SJCRH30 (cell line): Measurements from ENCODE around the gene COG4. TPM values are rescaled to one million over a fixed set of nuclear protein-coding genes. Genes with fewer than 3 reads are reported as not detected.
A peak's percentile ranks its signal among the peaks of the same experiment; 100 is the strongest.

Source experiments
- DNase-seq, 2 experiments: peaks; one replicate each; pipeline ENCODE4 v3.0.0-alpha.2; 2015 to 2020
- H3K27ac ChIP-seq: fragments of 250-450 bp; sonication (Bioruptor Pico); 2 replicates; pipeline ENCODE4 v1.5.1; 2020; ENCODE audit warnings: mild to moderate bottlenecking, moderate library complexity
- H3K27me3 ChIP-seq: fragments of 250-450 bp; sonication (Bioruptor Pico); 2 replicates; pipeline ENCODE4 v1.5.1; 2020; ENCODE audit warnings: mild to moderate bottlenecking, moderate library complexity
- H3K36me3 ChIP-seq: fragments of 250-450 bp; sonication (Bioruptor Pico); 2 replicates; pipeline ENCODE4 v1.5.1; 2020; ENCODE audit warnings: mild to moderate bottlenecking, moderate library complexity
- H3K4me1 ChIP-seq: fragments of 250-450 bp; sonication (Bioruptor Pico); 2 replicates; pipeline ENCODE4 v1.5.1; 2020; ENCODE audit warnings: mild to moderate bottlenecking, moderate library complexity
- H3K4me3 ChIP-seq: fragments of 250-450 bp; sonication (Bioruptor Pico); 2 replicates; pipeline ENCODE4 v1.5.1; 2020; ENCODE audit warnings: mild to moderate bottlenecking, moderate library complexity
- H3K9me3 ChIP-seq: fragments of 250-450 bp; sonication (Bioruptor Pico); replicated peaks from 2 replicates; pipeline ENCODE4 v1.5.1; 2020; ENCODE audit warnings: mild to moderate bottlenecking, moderate library complexity
- total RNA-seq: library from RNA; depleted of rRNA; stranded (reverse); fragments of >200 nt; shearing (Covaris generic); gene quantifications from 2 replicates; pipeline ENCODE4 v1.2.3, GENCODE V29; 2014

Gene COG4
- total RNA-seq, 1 experiment from 2014 or later, result 26.4 TPM

DNA sequence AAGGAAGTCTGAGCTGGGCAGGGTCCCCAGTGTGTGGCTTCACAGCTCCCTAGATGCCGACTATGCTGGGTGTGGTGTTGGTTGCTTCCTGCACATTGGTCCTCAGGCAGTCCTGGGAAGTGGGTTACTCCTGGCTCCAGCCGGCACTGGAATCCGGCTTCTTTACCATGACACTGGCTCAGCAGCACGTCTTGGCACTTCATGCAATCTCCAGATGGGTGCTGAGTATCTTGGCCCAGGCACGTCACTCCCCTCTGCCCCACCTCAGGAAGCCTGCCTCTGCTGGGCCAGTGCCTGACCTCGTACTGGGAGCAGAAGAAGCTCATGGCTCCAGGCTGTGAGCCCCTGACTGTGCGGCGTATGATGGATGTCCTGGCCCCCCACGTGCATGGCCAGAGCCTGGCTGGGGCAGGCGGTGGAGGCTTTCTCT lies 44.4 kb downstream of the COG4 start:
- H3K9me3 ChIP-seq, result no peaks in the 10 kb centered on the region
- H3K27ac ChIP-seq, result no peak overlapping the region
- no peak overlapping the region for H3K4me3 ChIP-seq
- DNase-seq, result no peak
- no peaks in the 10 kb centered on the region for H3K36me3 ChIP-seq
- no peaks in the 10 kb centered on the region for H3K27me3 ChIP-seq
- peaks cover 6% of the 10 kb centered on the region; the same call in 1 of the 2 replicates for H3K4me1 ChIP-seq

DNA sequence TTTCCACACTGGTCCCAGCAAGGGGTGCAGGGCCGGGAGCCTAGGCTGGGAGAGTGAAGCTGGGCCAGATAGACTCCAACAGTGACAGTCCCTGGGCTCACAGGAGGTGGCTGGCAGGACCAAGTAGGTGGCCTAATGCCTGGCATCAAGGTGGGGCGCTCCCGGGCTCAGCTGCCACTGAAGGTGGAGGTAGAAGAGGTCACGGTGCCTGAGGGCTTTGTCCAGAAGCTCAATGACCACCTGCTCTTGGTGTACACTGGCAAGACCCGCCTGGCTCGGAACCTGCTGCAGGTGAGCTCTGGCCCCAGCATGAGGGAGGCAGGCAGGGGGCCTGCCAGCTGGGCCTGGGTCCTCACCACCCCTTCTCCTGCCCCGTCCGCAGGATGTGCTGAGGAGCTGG lies 45.2 kb downstream of the COG4 start:
- H3K27ac ChIP-seq, result no peak overlapping the region
- H3K9me3 ChIP-seq, result no peaks in the 10 kb centered on the region
- DNase-seq, result no peak
- H3K4me3 ChIP-seq, result no peak overlapping the region
- no peaks in the 10 kb centered on the region for H3K36me3 ChIP-seq
- H3K27me3 ChIP-seq, result no peaks in the 10 kb centered on the region
- H3K4me1 ChIP-seq, result peaks cover 6% of the 10 kb centered on the region; the same call in 1 of the 2 replicates

DNA sequence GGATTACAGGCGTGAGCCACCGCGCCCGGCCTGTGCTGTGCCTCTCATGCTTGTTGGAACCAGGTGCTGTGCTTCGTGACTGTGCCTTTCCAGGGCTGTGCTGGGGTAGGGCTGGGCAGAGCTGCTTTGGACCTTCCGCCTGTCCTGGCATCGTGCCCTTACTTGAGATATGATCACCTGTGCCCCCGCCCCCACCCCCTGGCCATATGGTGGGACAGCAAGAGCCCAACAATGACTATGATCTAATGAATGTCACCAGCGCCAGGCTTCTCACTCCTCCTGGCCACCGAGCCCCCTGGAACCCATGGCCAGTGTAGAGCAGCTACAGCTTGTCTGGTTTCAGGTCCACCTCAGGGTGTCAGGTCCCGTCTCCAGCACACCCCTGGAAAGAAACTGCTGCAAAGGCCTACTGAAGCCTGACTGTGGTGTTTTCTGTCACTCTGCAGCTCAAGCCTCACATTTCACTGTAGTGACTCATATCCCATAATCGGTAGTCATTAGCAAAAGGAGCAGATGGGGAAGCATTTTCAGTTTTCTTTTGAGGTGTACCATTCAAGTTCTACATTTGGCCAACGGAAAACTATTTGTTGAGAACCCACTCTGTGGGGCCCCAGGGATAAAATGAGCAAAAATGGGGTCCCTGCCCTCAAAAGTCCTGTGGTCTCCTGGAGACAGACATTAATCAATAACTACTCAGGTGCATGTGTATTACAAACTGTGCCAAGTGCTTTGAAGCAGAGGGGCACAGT lies 46.9 kb downstream of the COG4 start:
- Histone ChIP-seq H3K4me3 (no peak overlapping the region), H3K4me1 (peaks cover 6% of the 10 kb centered on the region; the same call in 1 of the 2 replicates), H3K36me3 (no peaks in the 10 kb centered on the region), H3K27me3 (no peaks in the 10 kb centered on the region), H3K9me3 (no peaks in the 10 kb centered on the region), H3K27ac (no peak overlapping the region)
- peak in 1 of 2 experiments; percentile 14 for DNase-seq

DNA sequence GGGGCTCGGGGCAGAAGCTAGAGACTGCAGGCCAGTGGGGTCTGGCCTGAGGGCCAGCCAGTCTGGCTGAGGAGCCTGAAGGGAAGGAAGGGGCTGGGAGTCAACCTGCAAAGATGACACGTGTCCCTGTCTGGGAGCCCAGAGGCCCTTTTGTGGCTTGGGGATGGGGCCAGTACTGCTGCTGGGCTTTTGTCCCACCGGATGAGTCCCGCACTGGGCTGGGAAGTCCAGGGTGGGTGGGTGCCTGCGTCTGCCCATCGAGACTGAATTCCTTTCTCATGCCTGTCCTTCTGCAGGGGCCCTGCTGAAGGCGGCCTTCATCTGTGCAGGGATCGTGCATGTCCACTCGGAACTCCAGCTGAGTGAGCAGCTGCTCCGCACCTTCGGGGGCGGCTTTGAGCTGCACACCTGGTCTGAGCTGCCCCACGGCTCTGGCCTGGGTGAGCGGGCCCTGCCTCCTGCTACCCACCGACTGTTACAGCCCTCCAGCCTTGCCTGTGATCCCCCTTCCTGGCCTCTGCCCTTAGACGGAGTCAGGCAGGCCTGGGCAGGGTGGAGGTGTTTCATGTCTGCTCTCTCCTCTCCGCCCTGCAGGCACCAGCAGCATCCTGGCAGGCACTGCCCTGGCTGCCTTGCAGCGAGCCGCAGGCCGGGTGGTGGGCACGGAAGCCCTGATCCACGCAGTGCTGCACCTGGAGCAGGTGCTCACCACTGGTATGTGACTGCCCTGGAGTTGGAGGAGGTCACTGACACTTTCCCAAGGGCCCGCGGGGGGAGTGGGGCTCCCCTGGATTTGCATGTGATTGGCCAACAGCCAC lies 48.1 kb downstream of the COG4 start:
- no peak for DNase-seq
- Histone ChIP-seq H3K9me3 (no peaks in the 10 kb centered on the region), H3K27me3 (no peaks in the 10 kb centered on the region), H3K4me3 (no peak overlapping the region), H3K36me3 (no peaks in the 10 kb centered on the region), H3K27ac (no peak overlapping the region), H3K4me1 (peaks cover 6% of the 10 kb centered on the region; the same call in 1 of the 2 replicates)

DNA sequence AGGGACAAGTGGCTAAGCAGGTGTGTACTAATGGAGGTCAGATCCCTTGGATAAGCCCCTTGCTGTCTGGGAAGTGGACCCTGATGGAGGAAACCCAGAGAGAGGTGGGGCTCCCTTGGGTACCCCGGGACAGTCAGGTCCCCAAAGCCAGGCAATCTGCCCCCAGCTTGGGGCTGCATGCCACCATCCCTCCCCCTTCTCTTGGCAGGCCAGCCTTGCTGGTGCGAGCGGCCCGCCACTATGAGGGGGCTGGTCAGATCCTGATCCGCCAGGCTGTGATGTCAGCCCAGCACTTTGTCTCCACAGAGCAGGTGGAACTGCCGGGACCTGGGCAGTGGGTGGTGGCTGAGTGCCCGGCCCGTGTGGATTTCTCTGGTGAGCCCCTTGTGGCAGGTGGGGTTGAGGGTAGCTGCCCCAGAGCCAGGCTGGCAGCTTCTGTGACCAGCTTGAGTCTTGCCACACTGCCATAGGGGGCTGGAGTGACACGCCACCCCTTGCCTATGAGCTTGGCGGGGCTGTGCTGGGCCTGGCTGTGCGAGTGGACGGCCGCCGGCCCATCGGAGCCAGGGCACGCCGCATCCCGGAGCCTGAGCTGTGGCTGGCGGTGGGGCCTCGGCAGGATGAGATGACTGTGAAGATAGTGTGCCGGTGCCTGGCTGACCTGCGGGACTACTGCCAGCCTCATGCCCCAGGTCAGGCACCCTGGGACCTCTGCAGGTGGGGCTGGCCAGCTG lies 48.9 kb downstream of the COG4 start:
- H3K9me3 ChIP-seq, result no peaks in the 10 kb centered on the region
- no peak for DNase-seq

DNA sequence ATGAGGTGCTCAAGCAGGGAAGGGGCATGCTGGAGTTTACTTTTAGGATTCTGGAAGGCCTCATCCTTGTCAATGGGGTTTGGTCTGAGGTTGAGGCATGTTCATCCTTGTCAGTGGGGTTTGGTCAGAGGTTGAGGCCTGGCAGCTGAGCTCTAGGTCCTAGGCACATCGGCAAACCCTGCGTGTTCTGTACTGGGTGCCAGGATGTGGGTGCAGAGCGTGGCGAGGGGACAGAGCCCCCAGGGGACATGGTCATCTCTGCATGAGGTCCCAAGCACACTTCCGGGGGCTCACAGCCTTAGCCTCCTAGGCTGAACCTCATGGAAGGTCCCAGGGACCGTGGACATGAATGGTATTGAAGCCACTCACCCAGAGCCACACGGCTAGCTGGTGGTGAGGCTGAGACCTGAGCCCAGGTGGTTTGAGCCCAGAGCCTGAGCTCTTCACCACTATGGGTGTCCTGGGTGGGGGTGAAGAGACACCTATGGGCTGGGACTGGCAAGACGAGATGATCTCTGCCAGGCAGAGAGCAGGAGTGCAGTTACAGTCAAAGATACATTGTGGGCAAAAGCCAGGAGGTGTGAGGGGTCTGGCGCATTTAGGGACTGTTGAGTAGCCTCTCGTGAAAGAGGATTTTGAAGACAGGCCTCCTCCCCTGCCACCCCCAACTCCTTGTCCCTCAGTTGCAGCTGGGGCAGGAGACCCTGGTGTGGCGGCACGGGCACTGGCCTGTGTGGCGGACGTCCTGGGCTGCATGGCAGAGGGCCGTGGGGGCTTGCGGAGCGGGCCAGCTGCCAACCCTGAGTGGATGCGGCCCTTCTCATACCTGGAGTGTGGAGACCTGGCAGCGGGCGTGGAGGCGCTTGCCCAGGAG lies 49.7 kb downstream of the COG4 start:
- no peak for DNase-seq
- Histone ChIP-seq H3K4me3 (no peak overlapping the region), H3K4me1 (peaks cover 6% of the 10 kb centered on the region; the same call in 1 of the 2 replicates), H3K27ac (no peak overlapping the region), H3K36me3 (no peaks in the 10 kb centered on the region), H3K9me3 (no peaks in the 10 kb centered on the region), H3K27me3 (no peaks in the 10 kb centered on the region)

More for the DNA sequence above, 48.9 kb downstream of the COG4 start:
- H3K27ac ChIP-seq, result no peak overlapping the region
- H3K4me3 ChIP-seq, result no peak overlapping the region
- H3K27me3 ChIP-seq, result no peaks in the 10 kb centered on the region
- H3K36me3 ChIP-seq, result no peaks in the 10 kb centered on the region
- H3K4me1 ChIP-seq, result peaks cover 6% of the 10 kb centered on the region; the same call in 1 of the 2 replicates

DNA sequence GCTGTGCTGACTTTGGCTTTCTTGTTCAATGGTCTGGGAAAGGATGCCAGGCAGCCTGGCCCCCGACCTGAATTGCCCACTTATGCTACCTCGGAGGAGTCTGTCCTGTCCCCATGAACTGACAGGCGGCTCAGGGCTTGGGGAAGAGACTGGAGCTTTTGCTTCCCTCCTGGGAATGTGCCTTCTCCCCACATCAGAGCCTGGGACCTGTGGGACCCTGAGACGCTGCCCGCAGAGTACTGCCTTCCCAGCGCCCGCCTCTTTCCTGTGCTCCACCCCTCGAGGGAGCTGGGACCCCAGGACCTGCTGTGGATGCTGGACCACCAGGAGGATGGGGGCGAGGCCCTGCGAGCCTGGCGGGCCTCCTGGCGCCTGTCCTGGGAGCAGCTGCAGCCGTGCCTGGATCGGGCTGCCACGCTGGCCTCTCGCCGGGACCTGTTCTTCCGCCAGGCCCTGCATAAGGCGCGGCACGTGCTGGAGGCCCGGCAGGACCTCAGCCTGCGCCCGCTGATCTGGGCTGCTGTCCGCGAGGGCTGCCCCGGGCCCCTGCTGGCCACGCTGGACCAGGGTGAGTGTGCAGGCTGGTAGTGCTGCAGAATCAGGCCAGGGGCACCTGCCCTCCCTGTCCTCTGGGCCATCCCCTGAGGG lies 50.4 kb downstream of the COG4 start:
- no peak overlapping the region for H3K4me3 ChIP-seq
- no peaks in the 10 kb centered on the region for H3K9me3 ChIP-seq
- H3K36me3 ChIP-seq, result no peaks in the 10 kb centered on the region
- no peak for DNase-seq
- no peak overlapping the region for H3K27ac ChIP-seq
- H3K4me1 ChIP-seq, result peaks cover 6% of the 10 kb centered on the region; the same call in 1 of the 2 replicates
- H3K27me3 ChIP-seq, result no peaks in the 10 kb centered on the region

DNA sequence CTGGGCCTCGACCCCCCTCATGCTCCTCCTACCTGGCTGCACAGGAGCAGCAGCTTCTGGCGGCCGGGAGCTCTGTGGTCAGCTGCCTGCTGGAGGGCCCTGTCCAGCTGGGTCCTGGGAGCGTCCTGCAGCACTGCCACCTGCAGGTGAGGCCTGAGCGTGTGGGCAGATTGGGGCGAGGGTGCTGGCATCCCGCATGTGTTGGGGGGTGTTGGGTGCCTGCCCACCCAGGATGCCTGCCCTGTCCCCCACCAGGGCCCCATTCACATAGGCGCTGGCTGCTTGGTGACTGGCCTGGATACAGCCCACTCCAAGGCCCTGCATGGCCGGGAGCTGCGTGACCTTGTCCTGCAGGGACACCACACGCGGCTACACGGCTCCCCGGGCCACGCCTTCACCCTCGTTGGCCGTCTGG lies 52.4 kb downstream of the COG4 start:
- Histone ChIP-seq H3K4me3 (no peak overlapping the region), H3K4me1 (no peaks in the 10 kb centered on the region), H3K27me3 (no peaks in the 10 kb centered on the region), H3K36me3 (no peaks in the 10 kb centered on the region), H3K27ac (no peak overlapping the region), H3K9me3 (no peaks in the 10 kb centered on the region)
- DNase-seq, result peak; percentile 24 to 25

DNA sequence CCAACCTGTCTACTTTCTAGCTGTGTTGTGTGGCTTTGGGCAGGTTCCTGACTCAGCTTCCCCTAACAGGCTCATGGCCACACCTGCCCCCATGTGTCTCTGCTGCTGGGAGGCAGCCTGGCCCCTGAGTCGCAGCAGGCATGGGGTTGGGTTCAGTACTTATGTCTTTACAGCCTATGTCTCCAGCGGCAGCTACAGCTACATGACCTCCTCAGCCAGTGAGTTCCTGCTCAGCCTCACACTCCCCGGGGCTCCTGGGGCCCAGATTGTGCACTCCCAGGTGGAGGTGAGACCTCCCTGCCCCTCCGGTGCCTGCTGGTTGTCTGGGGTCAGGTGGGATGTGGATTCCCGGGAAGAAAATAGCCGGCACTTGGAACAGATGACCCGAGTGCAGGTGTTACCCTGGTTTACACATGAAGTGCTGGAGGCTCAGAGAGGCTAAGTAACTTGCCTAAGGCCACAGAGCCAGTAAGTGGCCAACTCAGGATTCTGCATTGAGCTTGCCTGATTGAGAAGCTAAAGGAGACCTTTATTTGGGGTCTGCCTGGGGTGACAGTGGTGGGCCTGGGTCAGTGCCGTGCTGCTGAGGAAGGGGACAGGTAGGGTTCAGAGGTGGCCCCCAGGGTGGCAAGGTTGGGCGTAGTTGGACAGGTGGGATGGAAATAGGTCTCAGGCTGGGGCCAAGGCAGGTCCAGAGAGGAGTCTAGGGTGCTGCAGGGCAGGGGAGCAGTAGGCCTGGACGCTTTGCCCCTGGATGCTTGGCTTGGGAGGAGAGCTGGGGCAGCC lies 53.0 kb downstream of the COG4 start:
- no peak overlapping the region for H3K27ac ChIP-seq
- no peak for DNase-seq
- H3K9me3 ChIP-seq, result no peaks in the 10 kb centered on the region
- H3K4me3 ChIP-seq, result no peak overlapping the region
- no peaks in the 10 kb centered on the region for H3K4me1 ChIP-seq
- H3K27me3 ChIP-seq, result no peaks in the 10 kb centered on the region
- H3K36me3 ChIP-seq, result no peaks in the 10 kb centered on the region

DNA sequence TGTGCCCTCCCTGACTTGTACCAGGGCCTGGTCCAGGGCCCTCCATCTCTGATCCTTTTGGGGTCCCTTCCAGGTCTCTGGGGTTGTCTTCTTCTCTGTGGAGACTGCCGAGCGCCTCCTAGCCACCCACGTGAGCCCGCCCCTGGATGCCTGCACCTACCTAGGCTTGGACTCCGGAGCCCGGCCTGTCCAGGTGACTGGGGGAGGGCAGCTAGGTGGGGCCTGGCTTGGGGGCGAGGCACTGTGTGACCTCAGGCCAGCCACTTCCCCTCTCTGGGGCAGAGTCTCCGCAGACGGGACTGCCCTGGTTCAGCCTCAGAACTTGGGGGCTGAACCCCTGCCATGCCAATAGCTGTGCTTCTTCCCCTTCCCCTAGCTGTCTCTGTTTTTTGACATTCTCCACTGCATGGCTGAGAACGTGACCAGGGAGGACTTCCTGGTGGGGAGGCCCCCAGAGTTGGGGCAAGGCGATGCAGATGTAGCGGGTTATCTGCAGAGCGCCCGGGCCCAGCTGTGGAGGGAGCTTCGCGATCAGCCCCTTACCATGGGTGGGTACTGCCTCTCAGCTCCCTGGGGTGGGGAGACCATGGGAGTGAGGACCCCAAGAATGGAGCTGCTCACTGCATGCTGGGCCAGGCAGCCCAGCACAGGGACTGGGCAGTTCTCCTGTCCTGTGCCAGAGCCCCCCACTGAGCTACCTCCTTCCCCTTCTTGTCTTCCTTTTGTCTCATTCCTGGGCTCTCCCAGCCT lies 54.4 kb downstream of the COG4 start:
- no peak for DNase-seq
- Histone ChIP-seq H3K4me3 (no peak overlapping the region), H3K4me1 (no peaks in the 10 kb centered on the region), H3K27me3 (no peaks in the 10 kb centered on the region), H3K27ac (no peak overlapping the region), H3K36me3 (no peaks in the 10 kb centered on the region), H3K9me3 (no peaks in the 10 kb centered on the region)

DNA sequence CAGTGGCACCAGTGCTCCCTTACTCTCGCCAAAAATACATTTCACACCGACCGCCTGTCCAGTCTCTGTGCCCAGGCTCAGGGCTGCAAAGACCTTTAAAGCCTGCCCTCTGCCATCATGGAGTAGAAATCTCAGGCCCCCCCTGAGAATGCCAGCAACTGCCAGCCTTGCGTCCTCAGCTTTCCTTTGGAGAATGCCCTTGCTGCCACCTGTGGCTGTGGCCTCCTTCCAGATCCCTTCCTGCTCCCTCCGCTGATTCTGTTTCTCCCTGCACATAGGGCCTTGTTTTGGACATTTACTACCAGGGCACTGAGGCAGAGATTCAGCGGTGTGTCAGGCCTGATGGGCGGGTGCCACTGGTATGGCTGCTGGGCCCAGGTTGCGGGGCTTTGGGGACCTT lies 55.7 kb downstream of the COG4 start:
- no peak overlapping the region for H3K4me3 ChIP-seq
- H3K9me3 ChIP-seq, result no peaks in the 10 kb centered on the region
- H3K27ac ChIP-seq, result no peak overlapping the region
- no peaks in the 10 kb centered on the region for H3K36me3 ChIP-seq
- no peaks in the 10 kb centered on the region for H3K27me3 ChIP-seq
- no peaks in the 10 kb centered on the region for H3K4me1 ChIP-seq
- no peak for DNase-seq

DNA sequence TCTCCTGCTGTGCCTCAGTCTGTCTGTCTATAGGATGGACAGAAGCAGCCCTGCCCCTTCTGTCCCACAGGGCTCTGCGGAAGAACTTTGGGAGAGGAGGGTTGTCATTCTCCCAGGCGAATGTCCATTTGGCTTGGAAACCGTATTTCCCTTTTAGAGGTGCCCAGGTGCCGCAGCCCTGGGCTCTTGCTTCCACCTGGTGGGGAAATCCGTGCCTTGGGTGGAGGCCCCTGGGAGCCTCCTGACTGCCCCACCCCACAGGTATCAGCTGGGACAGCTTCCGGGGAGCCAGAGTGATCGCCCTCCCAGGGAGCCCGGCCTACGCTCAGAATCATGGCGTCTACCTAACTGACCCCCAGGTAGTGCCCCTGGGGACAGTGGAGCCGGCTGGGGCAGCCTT lies 56.2 kb downstream of the COG4 start:
- no peaks in the 10 kb centered on the region for H3K27me3 ChIP-seq
- H3K4me1 ChIP-seq, result no peaks in the 10 kb centered on the region
- H3K4me3 ChIP-seq, result no peak overlapping the region
- H3K27ac ChIP-seq, result no peak overlapping the region
- no peak for DNase-seq
- H3K36me3 ChIP-seq, result no peaks in the 10 kb centered on the region
- no peaks in the 10 kb centered on the region for H3K9me3 ChIP-seq

DNA sequence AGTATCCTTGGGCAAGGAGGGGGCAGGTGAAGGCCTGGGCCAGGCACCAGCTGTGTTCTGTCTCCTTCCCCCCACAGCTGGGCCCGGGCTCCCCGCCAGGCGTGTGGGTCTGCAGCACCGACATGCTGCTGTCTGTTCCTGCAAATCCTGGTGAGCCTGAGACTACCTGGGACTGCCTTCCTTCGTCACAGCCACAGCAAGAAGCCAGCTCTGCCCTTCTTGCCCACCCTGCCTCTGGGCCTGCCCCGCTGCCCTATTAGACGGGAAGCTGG lies 56.6 kb downstream of the COG4 start:
- Histone ChIP-seq H3K36me3 (no peaks in the 10 kb centered on the region), H3K27me3 (no peaks in the 10 kb centered on the region), H3K9me3 (no peaks in the 10 kb centered on the region), H3K27ac (no peak overlapping the region), H3K4me1 (no peaks in the 10 kb centered on the region), H3K4me3 (no peak overlapping the region)
- no peak for DNase-seq
